Left kidney (tissue), 2 donors: ENCODE measurements around the gene SCG3. TPM values are rescaled to one million over a fixed set of nuclear protein-coding genes. Genes with fewer than 3 reads are reported as not detected.

ENCODE experiments used
- DNase-seq: peaks from one replicate; pipeline ENCODE4 v3.0.0-alpha.2; 2013
- polyA plus RNA-seq: library from polyadenylated mRNA; unstranded; fragments of 120-200 nt; gene quantifications from one replicate; pipeline ENCODE4 v1.2.1, GENCODE V29; 2013; ENCODE audit not compliant: insufficient read length

SCG3 gene
- polyA plus RNA-seq, 1 donor = 0.12 TPM

- DNase-seq = no peak
Measured at GRCh38 chr15:51758645-51759044, 77.3 kb downstream of the SCG3 start.

GRCh38 chr15:51759557-51760070 lies 78.3 kb downstream of the SCG3 start:
- DNase-seq = no peak

- DNase-seq = no peak
Measured at GRCh38 chr15:51760805-51761204, 79.5 kb downstream of the SCG3 start.

- no peak for DNase-seq
Measured at GRCh38 chr15:51765751-51766150, 84.4 kb downstream of the SCG3 start.

- no peak for DNase-seq
Measured at GRCh38 chr15:51766341-51766740, 85.0 kb downstream of the SCG3 start.

- DNase-seq = no peak
Measured at GRCh38 chr15:51768018-51768417, 86.7 kb downstream of the SCG3 start.

Other genes starting within 250 kb of the SCG3 start
- gene DMXL2, start 58.7 kb upstream of the SCG3 start, polyA plus RNA-seq = 106 TPM
- gene LYSMD2, start 56.2 kb downstream of the SCG3 start, polyA plus RNA-seq = 3.5 TPM
- gene TMOD2, start 70.1 kb downstream of the SCG3 start, polyA plus RNA-seq = 5.7 TPM
- 57.7 TPM for gene TMOD3, start 148.2 kb downstream of the SCG3 start, polyA plus RNA-seq